Measurements from ENCODE around the gene RRBP1. TPM values are rescaled to one million over a fixed set of nuclear protein-coding genes. Genes with fewer than 3 reads are reported as not detected.

Gene RRBP1
- total and polyA plus RNA-seq, 2 of the 4 experiments (the other 2 are of a cell fraction), result 90.2 to 136 TPM

- H3K9me3 ChIP-seq (ENCODE audit: control insufficient read depth, insufficient read depth, low read length), result no peaks in the 10 kb centered on the region; the same call in 1 of the 2 replicates
- POLR2A ChIA-PET (ENCODE audit: unreplicated experiment), result no interaction called here
- no peak overlapping the region for H3K18ac ChIP-seq (ENCODE audit: low read depth, low read length)
- no peak for ATAC-seq (ENCODE audit: low read depth)
- no peak overlapping the region for H4K5ac ChIP-seq (ENCODE audit: low read depth, low read length)
- no peak overlapping the region for H2AFZ ChIP-seq (replicated peaks; ENCODE audit: low read length, poor library complexity)
- H3K14ac ChIP-seq (replicated peaks; ENCODE audit: low read depth, low read length), result no peak overlapping the region
- H2AK9ac ChIP-seq (replicated peaks; ENCODE audit: low read depth, low read length, poor library complexity), result no peak overlapping the region
- no peak overlapping the region for H3K4ac ChIP-seq (ENCODE audit: low read depth, low read length)
- H2AK5ac ChIP-seq (ENCODE audit: low read depth, low read length), result no peak overlapping the region
- H2BK15ac ChIP-seq (ENCODE audit: low read depth, low read length), result no peak overlapping the region
- H3K23ac ChIP-seq (ENCODE audit: low read depth, low read length), result no peak overlapping the region
- dilution Hi-C loops (cut with HindIII; ENCODE audit: low sequenced_read_pairs, unreplicated experiment) (no loop called here), in situ Hi-C loops (cut with MboI; ENCODE audit: low sequenced_read_pairs) (no loop called here), intact Hi-C loops (cut with micrococcal nuclease) (no loop called here)
- H3K9ac ChIP-seq (ENCODE audit: low read depth, low read length), result no peak overlapping the region
- no peaks in the 10 kb centered on the region for H4K20me1 ChIP-seq (ENCODE audit: insufficient read depth, low read length)
- no TSS peak for BruUV-seq (replicated peaks)
- no peak overlapping the region for H3K56ac ChIP-seq (ENCODE audit: extremely low read depth, insufficient read depth, low read length)
- H3K4me3 ChIP-seq (ENCODE audit: insufficient read depth, low read depth, low read length), result no peak overlapping the region
- H2BK120ac ChIP-seq (ENCODE audit: low read depth, low read length), result no peak overlapping the region
- H2BK5ac ChIP-seq (ENCODE audit: low read depth, low read length, poor library complexity, severe bottlenecking), result no peak overlapping the region
- H3K36me3 ChIP-seq (ENCODE audit: control insufficient read depth, insufficient read depth, low read length), result no peaks in the 10 kb centered on the region
- TF ChIP-seq BHLHE40 (IDR thresholded peaks at IDR 0.05; ENCODE audit: low read depth, low read length), result no peak
- H3K27me3 ChIP-seq (ENCODE audit: control insufficient read depth, insufficient read depth, low read length), result peaks cover 8% of the 10 kb centered on the region
- DNase-seq, result no peak
- no peak overlapping the region for H3K4me2 ChIP-seq (ENCODE audit: low read depth, low read length)
- no peak overlapping the region for H2BK20ac ChIP-seq (ENCODE audit: low read depth, low read length)
- CTCF ChIA-PET, result no interaction called here
- H3K79me1 ChIP-seq (ENCODE audit: low read depth in 1 of 2, low read length in 2 of 2), result no peaks in the 10 kb centered on the region
- H3K27ac ChIP-seq (ENCODE audit: insufficient read depth, low read length), result no peak overlapping the region
- no peak overlapping the region for H4K8ac ChIP-seq (ENCODE audit: low read depth in 2 of 2, low read length in 2 of 2)
- WGBS, 2 experiments (ENCODE audit: extremely low coverage in 2 of 2, insufficient read length in 1 of 2), result 90% methylated on average over 1 of the region's 1 CpG; no CpG with 5 or more reads in 1 of the 2 experiments
- H4K91ac ChIP-seq (ENCODE audit: insufficient read depth, low read depth, low read length), result no peak overlapping the region
- H3K9me1 ChIP-seq (ENCODE audit: insufficient read depth, low read length), result no peaks in the 10 kb centered on the region
- H3K4me1 ChIP-seq (ENCODE audit: control insufficient read depth, insufficient read depth, low read length), result no peaks in the 10 kb centered on the region
Observed at GRCh38 chr20:17697171-17697570, 15.1 kb upstream of the RRBP1 start.
